Measurements from ENCODE around the gene GLB1L3.
"Not testable (repeated sequence)": the region's sequence is repeated elsewhere in the genome, so short reads cannot be mapped to it uniquely, and the experiment has no call there.

The GLB1L3 gene

DNA sequence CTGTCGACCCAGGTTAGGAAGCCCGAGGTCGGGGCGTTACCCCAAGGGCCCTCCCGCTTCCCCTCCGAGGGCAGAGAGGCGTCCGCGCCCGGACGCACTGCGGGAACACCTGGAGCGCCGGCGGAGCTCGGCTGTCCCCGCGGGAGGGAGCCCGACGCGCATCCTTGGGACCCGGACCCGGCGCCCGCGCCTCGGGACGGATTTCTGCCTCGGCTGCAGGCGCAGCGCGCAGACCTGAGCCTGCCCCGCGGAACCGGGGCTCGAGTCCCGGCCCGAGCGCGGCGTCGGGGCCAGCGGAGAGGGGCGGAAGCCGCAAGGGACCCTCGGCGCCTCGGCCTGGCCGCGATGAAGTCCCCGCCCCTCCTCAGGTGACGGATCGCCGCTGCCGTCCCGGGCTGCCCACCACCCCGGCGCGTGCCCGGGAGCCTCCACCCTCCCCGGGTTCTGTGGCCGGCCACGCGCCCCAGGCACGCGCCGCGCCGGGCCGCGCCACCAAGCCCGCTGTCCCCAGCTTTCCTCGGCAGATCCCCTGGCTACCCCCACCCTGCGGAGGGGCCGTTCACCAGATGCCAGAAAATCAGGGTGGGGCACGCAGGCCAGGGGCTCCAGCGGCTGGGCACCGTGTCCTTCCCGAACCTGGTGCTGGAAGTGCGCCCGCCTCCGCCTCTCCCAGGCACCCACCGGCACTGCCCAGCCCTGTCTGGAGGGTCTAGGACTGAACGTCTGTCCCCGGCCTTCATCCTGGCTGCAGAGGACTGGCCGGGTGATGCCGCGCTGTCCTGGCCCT, 410 bp downstream of the GLB1L3 start:
- no peak for DNase-seq (ENCODE audit: low read depth)

DNA sequence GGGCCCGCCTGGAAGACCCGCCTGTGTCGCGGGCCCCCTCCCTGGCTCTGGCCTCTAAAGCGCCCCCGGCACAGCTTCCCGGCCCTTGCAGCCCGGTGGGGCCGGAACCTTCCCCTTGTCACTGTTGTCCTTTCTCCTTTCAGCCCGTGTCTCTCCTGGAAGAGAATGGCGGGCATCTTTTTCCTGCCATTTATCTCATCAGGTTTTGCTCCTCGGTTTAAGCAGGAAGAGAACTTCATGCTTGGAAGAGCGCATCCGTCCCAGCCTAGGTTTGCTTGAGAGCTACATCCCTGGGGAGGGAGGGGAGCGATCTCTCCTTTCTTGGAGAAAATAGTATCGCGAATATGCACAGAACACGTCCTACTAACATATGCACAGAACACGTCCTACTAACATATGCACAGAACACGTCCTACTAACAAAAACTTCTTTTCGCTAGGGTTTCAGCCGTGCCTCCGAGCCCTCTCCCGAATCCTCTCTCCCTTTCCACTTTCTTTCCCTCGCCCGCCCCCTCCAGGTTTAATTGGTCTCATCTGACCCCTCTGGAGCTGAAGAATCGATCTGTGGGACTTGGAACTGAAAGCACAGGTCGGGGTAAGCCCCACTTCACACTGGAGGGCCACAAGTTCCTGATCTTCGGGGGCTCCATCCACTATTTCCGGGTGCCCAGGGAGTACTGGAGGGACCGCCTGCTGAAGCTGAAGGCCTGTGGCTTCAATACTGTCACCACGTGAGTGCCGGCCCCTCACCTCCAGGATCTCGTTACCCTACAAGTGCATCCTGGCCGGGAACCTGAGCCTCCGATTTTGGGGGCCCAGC, 1.2 kb downstream of the GLB1L3 start:
- no peak for DNase-seq (ENCODE audit: low read depth)

GRCh38 chr11:134278356-134278755, 2.2 kb downstream of the GLB1L3 start:
- DNase-seq (ENCODE audit: low read depth): no peak

DNA sequence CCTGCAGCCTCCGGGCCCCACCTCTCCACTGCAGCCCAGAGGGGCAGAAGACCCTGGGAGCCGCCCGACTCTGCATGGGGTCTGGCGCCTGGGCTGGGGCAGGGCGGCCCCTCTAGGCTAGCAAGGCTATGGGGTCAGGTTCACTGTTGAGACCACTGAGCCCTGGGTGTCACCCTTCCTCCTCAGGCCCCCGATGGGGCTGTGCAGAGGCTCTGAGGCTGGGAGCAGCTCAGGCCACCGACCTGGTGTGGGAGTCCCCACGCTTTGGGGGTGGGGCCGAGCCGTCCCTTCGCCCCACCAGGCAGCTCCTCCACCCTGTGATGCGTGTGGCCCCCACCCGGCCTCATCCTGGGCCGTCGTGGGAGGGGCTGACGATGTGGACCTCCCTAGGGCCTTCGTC, 5.5 kb downstream of the GLB1L3 start:
- DNase-seq (ENCODE audit: low read depth): not testable (repeated sequence)

GRCh38 chr11:134282121-134283045, 6.2 kb downstream of the GLB1L3 start:
- DNase-seq (ENCODE audit: low read depth): no peak

DNA sequence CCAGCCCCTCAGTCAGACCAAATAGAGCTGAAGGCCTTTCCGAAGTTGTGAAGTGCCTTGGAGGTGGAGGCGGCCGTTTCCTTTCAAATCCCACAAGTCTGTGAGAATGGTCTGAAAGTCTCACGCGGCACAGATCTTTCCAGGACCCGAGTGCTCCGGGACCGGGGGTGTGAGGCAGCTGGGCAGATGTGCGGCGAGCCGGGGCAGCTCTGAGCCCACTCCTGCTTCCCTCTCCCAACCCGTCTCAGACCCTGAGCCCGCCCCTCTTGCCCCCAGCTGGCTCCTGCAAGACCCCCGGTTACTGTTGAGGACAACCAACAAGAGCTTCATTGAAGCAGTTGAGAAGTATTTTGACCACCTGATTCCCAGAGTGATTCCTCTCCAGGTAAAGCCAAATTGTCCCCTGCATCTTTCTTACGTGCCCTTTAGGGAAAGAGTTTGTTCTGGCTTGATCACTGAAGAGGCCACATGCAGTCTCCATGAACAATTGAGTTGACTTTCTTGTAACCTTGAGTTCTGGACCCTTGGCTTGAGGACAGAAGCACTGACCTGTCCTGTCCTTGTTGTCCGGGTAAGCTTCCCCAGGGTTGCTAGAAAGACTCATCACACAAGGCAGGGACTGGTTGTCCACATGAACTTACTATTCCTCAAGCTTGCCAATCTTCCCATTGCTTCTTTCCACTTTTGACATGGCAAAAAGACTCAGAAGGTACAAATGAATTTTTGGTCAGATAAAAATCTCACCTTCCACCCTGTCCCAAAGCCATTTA, 7.5 kb downstream of the GLB1L3 start:
- no peak for DNase-seq (ENCODE audit: low read depth)

- not testable (repeated sequence) for DNase-seq (ENCODE audit: low read depth)
Measured at GRCh38 chr11:134284349-134284748, 8.2 kb downstream of the GLB1L3 start.

- no peak for DNase-seq (ENCODE audit: low read depth)
Measured at GRCh38 chr11:134287561-134287960, 11.4 kb downstream of the GLB1L3 start.

- no peak for DNase-seq (ENCODE audit: low read depth)
Measured at GRCh38 chr11:134288486-134288885, 12.3 kb downstream of the GLB1L3 start.

DNA sequence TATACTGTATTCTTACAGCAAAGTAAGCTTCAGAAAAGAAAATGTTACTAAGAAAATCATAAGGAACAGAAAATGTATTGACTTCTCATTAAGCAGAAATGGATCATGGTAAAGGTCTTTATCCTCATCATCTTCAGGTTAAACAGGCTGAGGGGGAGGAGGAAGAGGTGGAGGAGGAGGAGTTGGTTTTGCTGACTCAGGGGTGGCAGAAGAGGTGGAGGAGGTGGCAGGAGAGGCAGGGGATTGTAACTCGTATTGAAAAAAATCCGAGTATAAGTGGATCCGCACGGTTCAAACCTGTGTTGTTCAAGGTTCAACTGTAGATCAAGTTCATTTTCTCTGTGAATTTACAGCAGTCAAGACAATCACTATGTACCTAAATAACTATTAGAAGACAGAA, 13.0 kb downstream of the GLB1L3 start:
- no peak for DNase-seq (ENCODE audit: low read depth)

- DNase-seq (ENCODE audit: low read depth): no peak
Measured at GRCh38 chr11:134289789-134290188, 13.6 kb downstream of the GLB1L3 start.

DNA sequence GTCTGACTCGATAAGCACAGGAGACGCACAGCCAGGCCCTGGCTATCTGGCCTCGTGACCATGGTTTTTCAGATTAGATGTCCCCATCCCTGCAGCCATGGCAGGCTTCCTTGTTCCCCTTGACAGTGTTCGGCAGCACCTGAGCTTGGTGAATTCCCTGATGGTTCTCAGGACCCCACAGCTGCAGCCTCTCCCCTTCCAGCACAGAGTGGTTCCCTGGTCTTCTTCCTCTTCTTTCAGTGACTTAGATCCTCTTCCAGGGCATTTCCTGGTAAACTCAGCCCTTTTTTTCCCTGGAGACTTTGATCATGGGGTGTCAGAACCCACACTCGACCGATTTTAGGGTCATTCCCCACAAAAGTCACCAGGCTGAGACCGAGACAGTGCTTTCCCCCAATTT, 14.5 kb downstream of the GLB1L3 start:
- no peak for DNase-seq (ENCODE audit: low read depth)

- no peak for DNase-seq (ENCODE audit: low read depth)
Measured at GRCh38 chr11:134291196-134291595, 15.0 kb downstream of the GLB1L3 start.

GRCh38 chr11:134292661-134293060, 16.5 kb downstream of the GLB1L3 start:
- no peak for DNase-seq (ENCODE audit: low read depth)

DNA sequence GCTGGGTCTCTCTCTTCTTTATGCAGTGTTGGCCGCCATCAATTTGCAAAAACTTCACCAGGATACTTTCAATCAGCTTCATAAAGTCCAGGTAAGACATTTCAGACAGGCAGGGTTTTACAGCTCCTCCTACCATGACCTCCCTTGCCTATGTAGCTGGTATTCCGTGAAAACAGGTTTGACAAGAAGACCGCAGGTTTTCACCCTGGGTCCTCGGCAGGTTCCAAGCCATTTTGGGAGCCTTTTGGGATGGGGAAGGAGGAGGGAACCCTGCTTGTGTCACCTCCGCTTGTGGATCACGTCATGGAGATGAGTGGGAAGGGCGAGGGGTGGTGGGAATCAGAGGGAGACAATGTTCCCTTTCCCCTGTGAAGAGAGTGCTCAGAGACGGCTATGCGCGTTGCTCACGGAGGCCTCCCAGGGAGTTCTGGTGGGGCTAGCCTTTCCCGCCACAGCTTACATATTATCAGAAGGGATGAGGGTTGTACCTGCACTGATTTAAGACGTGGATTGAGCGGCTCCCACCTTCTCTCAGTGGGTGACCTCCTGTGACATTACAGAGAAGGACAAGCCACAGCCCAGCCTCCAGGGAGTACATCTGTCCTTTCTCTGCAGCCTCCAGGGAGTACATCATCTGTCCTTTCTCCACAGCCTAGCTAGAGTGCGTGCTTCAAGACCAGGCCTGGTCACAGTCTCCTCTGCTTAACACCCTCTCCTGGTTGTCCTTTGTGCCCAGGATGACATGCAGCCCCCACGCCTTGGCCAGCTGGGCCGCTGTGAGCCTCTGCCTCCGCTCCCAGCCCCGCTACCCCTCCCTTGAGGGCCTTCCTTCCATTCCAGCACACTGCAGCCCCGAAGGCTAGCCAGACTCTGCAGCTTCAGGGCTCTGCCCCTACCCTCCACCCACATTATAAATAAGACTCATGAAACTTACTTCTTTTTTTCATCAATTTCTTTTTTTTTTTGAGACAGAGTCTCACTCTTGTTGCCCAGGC, 17.2 kb downstream of the GLB1L3 start:
- no peak for DNase-seq (ENCODE audit: low read depth)

GRCh38 chr11:134294664-134295063, 18.5 kb downstream of the GLB1L3 start:
- DNase-seq (ENCODE audit: low read depth): no peak

DNA sequence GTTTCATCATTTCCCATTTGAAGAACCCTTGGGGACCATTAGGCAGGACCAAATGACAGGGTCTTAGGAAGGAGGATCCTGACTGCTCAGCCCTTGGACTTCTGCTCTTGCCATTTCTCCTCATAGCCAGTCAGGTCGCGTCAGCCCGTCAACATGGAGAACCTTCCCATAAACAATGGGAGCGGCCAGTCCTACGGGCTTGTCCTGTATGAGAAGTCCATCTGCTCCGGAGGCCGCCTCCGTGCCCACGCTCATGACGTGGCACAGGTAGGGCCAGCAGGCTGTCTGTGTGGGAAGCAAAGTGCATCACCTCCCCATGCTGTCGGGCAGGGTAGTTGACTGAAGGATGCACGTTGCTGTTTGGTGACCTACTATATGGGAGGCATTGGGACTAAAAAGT, 36.0 kb downstream of the GLB1L3 start:
- DNase-seq (ENCODE audit: low read depth): no peak

GRCh38 chr11:134312807-134313206, 36.6 kb downstream of the GLB1L3 start:
- no peak for DNase-seq (ENCODE audit: low read depth)

- DNase-seq (ENCODE audit: low read depth): no peak
Measured at GRCh38 chr11:134313379-134313778, 37.2 kb downstream of the GLB1L3 start.
